Ovary (tissue), 9 donors: Measurements from ENCODE around the gene POLR3E. TPM values are rescaled to one million over a fixed set of nuclear protein-coding genes. Genes with fewer than 3 reads are reported as not detected.

Experiments
- DNase-seq, 5 donors: peaks; one replicate each; pipeline ENCODE4 v3.0.0-alpha.2; 2019 to 2020
- H3K27ac ChIP-seq, 2 donors: fragments of 200-600 bp; one replicate each; pipeline versions ENCODE4 v1.5.1 to v1.8.0; 2019 to 2022
- H3K27me3 ChIP-seq: fragments of 200-600 bp; one replicate; pipeline ENCODE4 v1.8.0; 2022
- H3K36me3 ChIP-seq: fragments of 200-600 bp; sonication (generic); one replicate; pipeline ENCODE4 v1.5.1; 2019
- H3K4me1 ChIP-seq: one replicate; pipeline ENCODE4 v1.8.1; 2013; ENCODE audit warnings: mild to moderate bottlenecking, moderate library complexity; ENCODE audit not compliant: insufficient read depth
- H3K4me3 ChIP-seq: fragments of 200-600 bp; sonication (generic); one replicate; pipeline ENCODE4 v1.5.1; 2017
- H3K9me3 ChIP-seq, 2 donors: fragments of 200-600 bp in 1 of 2; sonication (generic) in 1 of 2; one replicate each; pipeline versions ENCODE4 v1.5.1 to v1.8.1; 2013 to 2019; ENCODE audit warnings: mild to moderate bottlenecking in 1 of 2, moderate library complexity in 1 of 2
- CTCF ChIP-seq, 3 donors: fragments of 450-650 bp in 2 of 3; fragments of 200-600 bp in 1 of 3; IDR thresholded peaks; one replicate each; pipeline versions ENCODE4 v1.5.1 to v1.8.0; 2016 to 2022; ENCODE audit warnings: antibody characterized with exemption in 3 of 3, mild to moderate bottlenecking in 1 of 3
- EP300 ChIP-seq: sonication (generic); formaldehyde crosslinking; IDR thresholded peaks from one replicate; pipeline ENCODE4 v1.6.1; 2017; ENCODE audit warnings: antibody characterized with exemption
- POLR2A ChIP-seq: fragments of 450-650 bp; IDR thresholded peaks from one replicate; pipeline ENCODE4 v1.6.1; 2017; ENCODE audit warnings: antibody characterized with exemption, mild to moderate bottlenecking, moderate library complexity
- WGBS, 3 donors: extraction: QIAGEN DNeasy Blood & Tissue Kit in 1 of 3; methylation state at CpG; one replicate each; pipeline versions ENCODE4 v1.1.5 to v1.1.7; 2013 to 2017; 5-methylcytosine and 5-hydroxymethylcytosine counted together
- intact Hi-C, 4 donors: fragments of 100-400 bp; cut with DNase I; formaldehyde crosslinking; loops; one replicate each; pipeline versions ENCODE4 v1.11.0 to v1.15.1; 2022 to 2023
- polyA plus RNA-seq, 2 donors: library from polyadenylated mRNA; stranded (reverse); fragments of 200-250 nt in 1 of 2; fragments of 350-450 nt in 1 of 2; fragmentation: Illumina TruSeq in 1 of 2; extraction: RNeasy Lipid Tissue Mini Kit (QIAGEN cat#74804) in 1 of 2; gene quantifications; one replicate each; pipeline ENCODE4 v1.2.3, GENCODE V29; 2013 to 2014
- total RNA-seq, 7 donors: library from RNA; depleted of rRNA in 2 of 7; stranded (reverse); fragments of >200 nt in 2 of 7; fragmentation: NEBNext Ultra II Directional in 3 of 7; extraction: Animal tissue kit (Norgen Biotek cat#: 25700) in 3 of 7; gene quantifications; one replicate each; pipeline versions ENCODE4 v1.1.0 to v1.2.4, GENCODE V29; 2016 to 2023
- donor health status: DM: no; HTN: no; CAD: no; lungs with moderate emphysema.
- donor health status: DM: no; HTN: no; CAD: no.
- donor health status: Bipolar disorder and iron deficiency.
- donor health status: DM: yes; HTN: yes; CAD: no.
- donor health status: DM: no; HTN: no; CAD: no.
- donor health status: DM: yes; HTN: yes; CAD: no.

The POLR3E gene
- total and polyA plus RNA-seq, 9 donors: 18.6 to 57.0 (median 40.8) TPM

GRCh38 chr16:22375963-22376640 is 78.9 kb downstream of the POLR3E start:
- WGBS, 3 donors: 92 to 95% (median 93%) methylated on average over 8 of the region's 8 CpGs
- Histone ChIP-seq H3K36me3 (no peaks in the 10 kb centered on the region), H3K27ac (no peak overlapping the region), H3K4me3 (no peak overlapping the region), H3K4me1 (peaks cover 5% of the 10 kb centered on the region), H3K9me3 (no peaks in the 10 kb centered on the region), H3K27me3 (no peaks in the 10 kb centered on the region)
- TF ChIP-seq POLR2A: no peak
- no peak for TF ChIP-seq EP300
- intact Hi-C loops: loop anchor here in 3 of 4 donors (5.0 to 10.0 kb wide), 2 partner anchors 49 to 51 kb away; no protein-coding TSS in a partner anchor
- no peak for DNase-seq

DNA sequence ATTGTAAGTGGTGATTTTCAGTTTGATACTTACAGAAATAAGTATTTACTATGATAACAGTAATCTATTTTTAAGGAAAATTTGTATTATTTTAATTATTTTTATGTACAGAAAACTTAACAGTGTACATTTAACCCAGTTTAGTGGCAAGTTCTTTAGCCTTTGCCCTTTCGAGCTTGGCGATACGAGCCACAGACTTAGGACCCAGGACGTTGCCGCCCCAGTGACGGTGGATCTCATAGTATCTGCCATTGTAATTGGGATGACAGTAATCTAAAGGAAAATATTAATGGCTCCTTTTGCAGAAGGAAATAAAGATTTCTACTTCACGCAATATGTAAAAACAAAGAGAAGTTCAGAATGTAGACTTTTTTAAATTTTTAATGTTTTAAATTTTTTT is 82.4 kb downstream of the POLR3E start:
- H3K4me3 ChIP-seq: no peak overlapping the region
- DNase-seq: no peak
- no peak overlapping the region for H3K27ac ChIP-seq
- peaks cover 3% of the 10 kb centered on the region for H3K4me1 ChIP-seq
- H3K36me3 ChIP-seq: no peaks in the 10 kb centered on the region
- WGBS, 3 donors: 97% methylated on average over 7 of the region's 7 CpGs
- intact Hi-C loops: loop anchor here in 3 of 4 donors (5.0 to 10.0 kb wide), 2 partner anchors 45 to 48 kb away; no protein-coding TSS in a partner anchor
- TF ChIP-seq POLR2A (no peak), CTCF (IDR thresholded peaks at IDR 0.05) (no peak), EP300 (no peak)
- H3K9me3 ChIP-seq: no peaks in the 10 kb centered on the region
- H3K27me3 ChIP-seq: no peaks in the 10 kb centered on the region

DNA sequence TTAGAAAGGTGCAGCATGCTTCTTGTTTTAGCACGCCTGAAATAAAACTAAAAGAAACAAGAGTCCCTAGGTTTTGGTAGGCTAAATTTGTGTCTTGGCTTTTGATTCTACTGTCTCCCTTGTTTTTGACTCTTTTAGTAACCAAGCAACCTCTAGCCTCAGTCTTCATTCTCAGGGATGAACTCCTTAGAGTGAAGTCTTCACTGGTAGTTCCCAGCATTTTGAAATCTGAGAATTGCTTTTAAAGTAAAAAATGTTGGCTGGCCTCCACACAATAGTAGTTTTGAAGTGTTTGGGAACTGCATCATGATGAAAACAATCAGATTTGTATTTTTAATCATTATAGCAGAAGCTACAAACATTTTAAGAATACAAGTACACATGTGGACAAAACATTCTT is 83.3 kb downstream of the POLR3E start:
- Histone ChIP-seq H3K27ac (no peak overlapping the region), H3K9me3 (no peaks in the 10 kb centered on the region), H3K27me3 (no peaks in the 10 kb centered on the region), H3K4me1 (no peaks in the 10 kb centered on the region), H3K36me3 (no peaks in the 10 kb centered on the region), H3K4me3 (no peak overlapping the region)
- no peak for TF ChIP-seq POLR2A
- TF ChIP-seq EP300: no peak
- no peak for TF ChIP-seq CTCF (IDR thresholded peaks at IDR 0.05)
- intact Hi-C loops: no loop called here
- WGBS, 3 donors: 46 to 58% (median 47%) methylated on average over 1 of the region's 1 CpG
- no peak for DNase-seq

DNA sequence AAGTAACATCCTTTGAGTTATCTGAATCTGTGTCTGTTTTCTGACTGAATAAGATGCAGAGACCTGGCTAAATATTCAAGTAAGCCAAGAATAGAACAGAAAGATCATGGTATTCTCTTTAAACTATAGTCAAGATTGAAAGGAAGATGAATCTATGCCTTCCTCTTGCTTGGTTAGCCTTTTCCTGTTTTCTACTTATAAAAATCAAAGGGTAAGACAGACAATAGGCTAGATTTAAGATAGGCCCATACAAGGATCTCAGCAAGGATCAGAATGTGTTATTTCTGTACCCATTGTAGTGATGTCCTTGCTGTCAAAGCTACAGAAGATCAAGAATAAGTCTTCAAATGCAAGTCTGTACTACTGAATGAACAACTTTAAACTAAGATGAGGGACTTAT is 84.2 kb downstream of the POLR3E start:
- TF ChIP-seq POLR2A (no peak), EP300 (no peak), CTCF (IDR thresholded peaks at IDR 0.05) (no peak)
- no peak overlapping the region for H3K4me3 ChIP-seq
- no peaks in the 10 kb centered on the region for H3K4me1 ChIP-seq
- H3K27me3 ChIP-seq: no peaks in the 10 kb centered on the region
- no peaks in the 10 kb centered on the region for H3K9me3 ChIP-seq
- intact Hi-C loops: no loop called here
- no peak overlapping the region for H3K27ac ChIP-seq
- H3K36me3 ChIP-seq: no peaks in the 10 kb centered on the region
- DNase-seq: no peak

DNA sequence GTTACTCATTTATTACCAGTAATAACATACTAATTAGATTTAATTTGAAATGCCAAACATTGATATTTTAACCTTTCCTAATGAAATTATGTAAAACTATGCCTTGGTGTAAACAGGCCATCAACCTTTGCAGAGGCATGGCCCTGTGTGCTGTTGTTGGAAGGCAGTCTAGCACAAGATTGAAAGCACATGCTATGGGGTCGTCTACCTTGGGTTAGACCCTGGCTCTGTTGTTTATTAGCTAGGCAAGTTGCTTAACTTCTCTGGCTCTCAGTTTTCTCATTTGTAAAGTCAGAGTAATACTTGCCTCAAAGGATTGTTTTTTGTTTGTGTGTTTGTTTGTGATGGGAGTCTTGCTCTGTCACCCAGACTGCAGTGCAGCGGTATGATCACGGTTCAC is 86.6 kb downstream of the POLR3E start:
- 90 to 97% (median 95%) methylated on average over 3 of the region's 3 CpGs for WGBS, 3 donors
- H3K4me1 ChIP-seq: peaks cover 4% of the 10 kb centered on the region
- no peaks in the 10 kb centered on the region for H3K9me3 ChIP-seq
- H3K27me3 ChIP-seq: no peaks in the 10 kb centered on the region
- TF ChIP-seq EP300 (no peak), CTCF (IDR thresholded peaks at IDR 0.05) (no peak), POLR2A (no peak)
- intact Hi-C loops: no loop called here
- no peaks in the 10 kb centered on the region for H3K36me3 ChIP-seq
- no peak overlapping the region for H3K27ac ChIP-seq
- no peak overlapping the region for H3K4me3 ChIP-seq
- DNase-seq: no peak
